HG03097 (cell line): ENCODE data around the gene NBAS.

Experiments
- ATAC-seq: cut with Tn5 transposase; IDR thresholded peaks from one replicate; pipeline ENCODE4 v1.9.1; 2021; ENCODE audit not compliant: unreplicated experiment, low FRiP score

The NBAS gene

DNA sequence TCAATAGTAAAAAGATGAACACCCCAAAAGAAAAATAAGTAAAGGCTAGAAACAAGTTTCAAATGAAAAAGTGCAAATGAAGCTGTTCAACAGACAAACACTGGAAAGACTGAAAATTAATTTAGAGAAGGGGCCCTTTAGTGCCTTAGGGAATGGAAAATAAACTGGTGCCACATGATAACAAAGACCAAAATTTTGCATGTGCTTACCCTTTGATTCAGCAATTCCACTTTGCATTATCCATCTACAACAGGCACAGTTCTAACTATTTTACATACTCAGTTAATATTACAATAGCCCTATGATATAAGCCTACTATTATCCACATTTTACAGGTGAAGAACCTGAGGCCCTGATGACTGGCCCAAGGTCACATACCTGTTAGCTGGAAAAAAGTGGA lies 183.9 kb downstream of the NBAS start:
- ATAC-seq: no peak

DNA sequence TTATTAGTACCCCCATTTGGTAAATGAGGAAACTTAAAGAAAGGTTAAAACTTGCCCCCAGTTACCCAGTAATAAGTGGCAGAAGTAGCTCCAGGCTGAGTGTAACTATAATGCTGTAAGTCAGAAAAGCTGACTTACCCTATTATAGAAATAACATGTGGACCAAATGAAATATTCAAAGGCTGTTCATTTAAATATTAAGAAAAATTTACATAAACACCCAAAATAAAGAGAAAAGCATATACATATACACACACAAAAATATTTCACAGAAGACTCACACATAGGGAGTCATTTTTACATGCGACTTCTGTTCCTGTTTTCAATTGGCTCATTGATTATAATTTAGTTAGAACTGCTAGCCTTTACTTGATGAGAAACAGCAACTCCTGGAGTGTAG lies 189.1 kb downstream of the NBAS start:
- no peak for ATAC-seq

- no peak for ATAC-seq
Measured at GRCh38 chr2:15369129-15369528, 192.0 kb downstream of the NBAS start.

DNA sequence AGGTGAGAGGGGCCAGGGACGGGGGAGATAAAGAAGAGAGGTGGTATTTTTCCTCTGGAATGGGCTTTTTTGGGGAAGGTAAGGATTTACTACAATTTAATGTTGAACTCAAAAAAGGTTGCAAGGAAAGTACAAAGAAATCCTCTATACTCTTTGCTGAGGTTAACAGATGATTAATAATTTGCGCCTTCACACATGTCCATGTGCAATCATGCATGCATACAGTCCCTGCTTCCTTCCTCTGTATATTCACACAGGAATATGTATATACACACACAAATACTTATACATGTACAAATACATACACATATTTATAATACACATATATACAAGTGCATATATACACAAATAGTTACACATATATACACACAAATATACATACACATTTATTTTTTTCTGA lies 193.4 kb downstream of the NBAS start:
- no peak for ATAC-seq

DNA sequence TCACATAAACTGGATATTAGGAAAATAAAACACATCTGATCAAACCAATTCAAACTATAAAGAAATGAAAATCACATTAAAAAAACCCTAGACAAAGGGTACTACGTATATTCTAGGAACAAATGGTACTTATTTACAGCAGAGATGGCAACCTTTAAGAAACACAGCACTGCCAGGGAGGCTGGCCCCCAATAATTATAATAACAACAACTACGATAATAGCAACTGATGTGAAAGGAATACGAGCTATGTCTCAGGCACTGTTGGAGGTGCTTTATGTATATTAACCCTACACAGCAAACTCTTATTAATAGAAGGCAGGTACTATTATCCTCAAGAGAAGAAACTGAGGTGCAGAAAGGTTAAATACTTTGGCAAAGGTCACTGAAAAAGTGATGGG lies 193.9 kb downstream of the NBAS start:
- no peak for ATAC-seq

GRCh38 chr2:15365411-15365810 lies 195.7 kb downstream of the NBAS start:
- ATAC-seq: no peak

GRCh38 chr2:15364561-15364960 lies 196.6 kb downstream of the NBAS start:
- no peak for ATAC-seq

GRCh38 chr2:15363734-15364133 lies 197.4 kb downstream of the NBAS start:
- ATAC-seq: no peak

GRCh38 chr2:15363142-15363541 lies 198.0 kb downstream of the NBAS start:
- ATAC-seq: no peak

DNA sequence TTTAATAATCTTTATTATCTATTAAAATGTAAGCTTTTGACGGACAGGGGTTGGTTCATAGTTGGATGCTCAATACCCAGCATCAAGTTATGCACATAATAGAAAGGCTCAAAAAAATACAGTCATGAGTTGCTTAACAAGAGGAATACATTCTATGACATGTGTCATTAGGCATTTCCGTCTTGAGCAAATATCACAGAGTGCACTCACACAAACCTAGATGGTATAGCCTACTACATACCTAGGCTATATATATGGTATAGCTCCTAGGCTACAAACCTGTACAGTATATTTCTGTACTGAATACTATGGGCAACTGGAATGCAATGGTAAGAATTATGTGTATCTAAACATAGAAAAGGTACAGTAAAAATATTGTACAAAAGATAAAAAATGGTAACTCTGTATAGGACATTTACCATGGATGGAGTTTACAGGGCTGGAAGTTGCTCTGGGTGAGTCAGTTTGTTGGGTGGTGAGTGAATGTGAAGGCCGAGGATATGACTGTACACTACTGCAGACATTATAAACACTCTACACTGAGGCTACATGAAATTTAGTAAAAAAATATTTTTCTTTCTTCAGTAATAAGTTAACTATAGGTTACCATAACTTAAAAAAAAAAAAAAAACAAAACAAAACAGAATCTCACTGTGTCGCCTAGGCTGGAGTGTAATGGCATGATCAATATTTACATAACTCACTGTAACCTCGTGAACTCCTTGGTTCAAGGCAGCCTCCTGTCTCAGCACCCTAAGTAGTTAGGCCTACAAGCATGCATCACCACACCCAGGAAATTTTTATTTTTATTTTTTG lies 201.2 kb downstream of the NBAS start:
- ATAC-seq: no peak

DNA sequence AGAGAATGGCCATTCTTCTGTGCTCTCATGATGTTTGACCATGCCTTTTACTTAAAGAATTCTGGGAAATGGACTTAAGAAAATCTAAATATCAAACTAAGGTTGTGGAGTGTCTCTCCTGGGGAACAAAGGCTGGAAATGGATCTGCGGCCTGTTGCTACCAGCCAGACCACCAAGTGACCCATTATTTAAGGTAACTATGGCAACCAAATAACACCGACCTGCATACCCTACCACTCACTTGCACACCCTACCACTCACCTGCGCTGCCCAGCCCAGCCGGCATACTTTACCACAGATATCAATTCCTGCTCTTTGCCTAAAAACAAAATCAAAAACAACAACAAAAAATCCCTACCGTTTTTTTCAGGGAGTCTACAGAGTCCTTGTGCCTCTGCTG lies 203.2 kb downstream of the NBAS start:
- ATAC-seq: no peak

DNA sequence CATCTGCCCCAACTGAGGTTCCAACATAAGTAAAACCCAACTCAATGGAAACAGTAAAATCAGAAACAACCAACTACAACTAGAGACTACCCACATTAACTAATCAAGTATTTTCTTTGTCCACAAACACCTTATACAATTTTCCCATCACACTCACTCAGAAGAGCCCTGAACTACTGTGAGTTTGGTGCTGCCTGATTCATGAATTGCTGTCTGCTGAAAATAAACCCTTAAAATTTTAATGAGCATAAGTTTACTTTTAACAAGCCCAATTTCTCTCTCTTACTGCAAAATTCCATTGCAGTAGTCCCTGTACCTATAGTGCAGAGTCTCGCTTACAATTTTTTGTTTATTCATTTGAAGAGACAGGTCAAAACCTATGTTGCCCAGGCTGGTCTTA lies 203.9 kb downstream of the NBAS start:
- ATAC-seq: no peak

- no peak for ATAC-seq
Measured at GRCh38 chr2:15355386-15355785, 205.7 kb downstream of the NBAS start.

GRCh38 chr2:15354596-15355366 lies 206.4 kb downstream of the NBAS start:
- ATAC-seq: no peak

- no peak for ATAC-seq
Measured at GRCh38 chr2:15352363-15352762, 208.8 kb downstream of the NBAS start.

DNA sequence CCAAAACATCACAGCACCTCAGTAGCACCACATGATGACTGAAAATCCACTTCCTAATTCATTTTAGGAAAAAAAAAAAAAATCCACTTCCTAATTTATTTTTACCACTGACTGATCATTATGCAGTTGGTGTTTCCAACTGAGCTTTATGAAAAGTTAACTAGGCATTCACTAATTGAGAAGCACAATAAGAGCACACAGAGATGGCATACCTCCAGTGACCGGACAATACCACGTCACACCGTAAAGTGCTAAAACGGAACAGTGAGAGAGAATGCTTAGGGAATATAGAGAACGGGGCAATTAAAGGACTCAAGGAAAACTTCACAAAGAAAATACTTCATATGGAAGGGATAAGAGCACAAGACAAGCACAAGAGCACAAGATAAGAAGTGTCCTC lies 212.5 kb downstream of the NBAS start:
- no peak for ATAC-seq

- ATAC-seq: no peak
Measured at GRCh38 chr2:15348045-15348444, 213.1 kb downstream of the NBAS start.

DNA sequence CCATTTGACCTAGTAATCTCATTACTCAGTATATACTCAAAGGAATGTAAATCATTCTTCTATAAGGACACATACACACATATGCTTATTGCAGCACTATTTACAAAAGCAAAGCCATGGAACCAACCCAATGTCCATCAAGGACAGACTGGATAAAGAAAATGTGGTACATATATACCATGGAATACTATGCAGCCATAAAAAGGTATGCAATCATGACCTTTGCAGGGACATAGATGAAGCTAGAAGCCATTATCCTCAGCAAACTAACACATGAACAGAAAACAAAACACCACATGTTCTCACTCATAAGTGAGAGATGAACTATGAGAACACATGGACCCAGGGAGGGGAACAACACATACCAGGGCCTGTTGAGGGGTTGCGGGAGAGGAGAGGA lies 214.5 kb downstream of the NBAS start:
- no peak for ATAC-seq

DNA sequence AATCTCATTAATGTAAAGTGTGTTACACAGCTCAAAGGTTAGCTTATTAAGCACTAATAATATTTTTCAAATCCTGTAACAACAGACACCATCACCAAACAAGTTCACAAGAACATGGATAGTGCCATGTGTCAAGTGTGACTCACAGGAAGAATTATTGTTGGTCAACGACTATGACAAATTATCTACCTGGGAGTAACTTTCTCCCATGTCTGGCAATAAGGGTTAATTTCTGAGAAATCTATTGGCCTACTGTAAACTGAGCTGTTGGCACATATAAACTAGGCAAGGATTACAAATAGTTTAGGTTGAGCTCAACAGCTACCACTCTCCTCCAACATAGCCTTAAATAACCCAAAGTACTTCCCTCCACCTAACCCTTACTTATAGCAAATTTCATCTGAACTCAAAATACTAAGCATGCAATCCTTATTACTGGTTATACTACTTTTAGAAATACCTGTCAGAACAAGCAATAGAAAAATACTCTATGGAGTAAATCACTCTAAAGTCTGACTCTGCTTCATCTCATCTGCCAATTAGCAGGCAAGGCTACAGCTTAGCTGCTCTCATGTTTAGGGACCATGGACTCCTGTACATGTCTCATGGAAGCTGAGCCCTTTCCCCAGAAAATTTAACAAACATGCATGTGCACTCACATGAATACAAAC lies 223.0 kb downstream of the NBAS start:
- ATAC-seq: no peak

- ATAC-seq: no peak
Measured at GRCh38 chr2:15334644-15335326, 226.3 kb downstream of the NBAS start.

- ATAC-seq: no peak
Measured at GRCh38 chr2:15331787-15332186, 229.3 kb downstream of the NBAS start.
